A549 treated with GW870086 at 1 μM for 4 hours (cell line): Measurements from ENCODE around the gene COQ6. TPM values are rescaled to one million over a fixed set of nuclear protein-coding genes. Genes with fewer than 3 reads are reported as not detected.

Source experiments
- total RNA-seq: library from RNA; stranded (reverse); fragments of 200-300 nt; extraction: Qiagen RNA extraction; gene quantifications from 5 replicates; pipeline ENCODE4 v1.2.3, GENCODE V29; 2022; ENCODE audit warnings: low read depth

Gene COQ6
- total RNA-seq = 23.7 to 28.6 TPM (median 27.6 TPM) in 5 replicates

DNA sequence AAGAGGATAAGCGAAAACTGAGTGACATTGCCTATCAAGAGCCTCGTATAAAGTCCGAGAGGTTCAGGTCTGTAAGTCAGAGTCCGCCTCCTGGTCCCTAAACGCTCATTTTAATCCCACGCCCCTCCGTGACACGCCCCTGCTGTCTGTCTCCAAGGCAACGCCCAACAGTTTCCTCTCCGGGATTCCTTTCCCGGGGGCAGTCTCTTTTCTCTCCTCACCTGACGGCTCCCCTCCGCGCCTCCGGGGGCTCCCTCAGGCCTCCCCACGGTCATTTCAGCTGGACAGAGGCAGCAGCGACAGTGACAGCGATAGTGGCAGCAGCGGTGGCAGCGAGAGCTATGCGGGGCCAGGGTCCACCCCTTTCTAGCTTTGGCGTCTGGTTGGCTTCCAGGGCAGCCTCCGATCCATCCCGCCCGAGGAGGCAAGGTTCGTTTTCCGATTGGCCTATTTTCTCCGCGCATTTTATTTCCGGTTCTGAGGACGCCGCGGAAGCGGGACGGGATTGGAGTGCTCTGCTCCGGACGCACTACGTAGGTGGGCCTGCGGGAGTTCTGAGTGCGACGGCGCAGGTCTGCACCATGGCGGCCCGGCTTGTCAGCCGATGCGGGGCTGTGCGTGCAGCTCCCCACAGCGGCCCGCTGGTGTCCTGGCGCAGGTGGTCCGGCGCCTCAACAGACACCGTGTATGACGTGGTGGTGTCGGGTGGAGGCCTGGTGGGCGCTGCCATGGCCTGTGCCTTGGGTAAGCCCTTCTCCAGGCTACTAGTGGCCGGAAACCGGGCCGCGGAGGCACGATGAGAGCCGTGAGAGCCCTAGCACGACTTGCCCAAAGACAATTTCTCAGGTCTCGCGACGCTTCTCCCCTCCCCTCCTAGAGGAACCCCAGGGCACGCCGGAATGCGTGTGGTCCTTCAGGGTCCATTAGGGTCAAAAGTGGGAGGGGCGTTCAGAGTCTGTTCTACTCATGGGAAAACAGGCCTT lies at the start of gene COQ6, which contains the start of gene FAM161B:
TSS of gene COQ6 (plus strand) at position 551 of the 983 bp plus-strand sequence. CDS start at position 582, 31 bp downstream.
TSS of gene FAM161B (minus strand) at position 343 of the 983 bp plus-strand sequence. CDS start at position 275, 68 bp downstream.

Other genes starting within 250 kb of the COQ6 start
- gene PNMA1, start 235.9 kb upstream of the COQ6 start, total RNA-seq = 52.1 to 61.9 TPM (median 58.1 TPM) in 5 replicates
- gene PTGR2, start 98.5 kb upstream of the COQ6 start, total RNA-seq = 7.1 to 10.3 TPM (median 9.7 TPM) in 5 replicates
- gene ZNF410, start 63.4 kb upstream of the COQ6 start, total RNA-seq = 44.6 to 55.1 TPM (median 45.8 TPM) in 5 replicates
- 1.2 to 1.7 TPM (median 1.5 TPM) in 5 replicates for gene FAM161B, start 208 bp upstream of the COQ6 start, total RNA-seq
- 4.7 to 7.0 TPM (median 6.3 TPM) in 5 replicates for gene ENTPD5, start 69.0 kb downstream of the COQ6 start, total RNA-seq
- gene BBOF1, start 69.0 kb downstream of the COQ6 start, total RNA-seq = 2.7 to 4.7 TPM (median 3.6 TPM) in 5 replicates
- gene ALDH6A1, start 134.2 kb downstream of the COQ6 start, total RNA-seq = 1.6 to 2.7 TPM (median 2.3 TPM) in 5 replicates
- 4.2 to 5.4 TPM (median 4.5 TPM) in 5 replicates for gene LIN52, start 134.7 kb downstream of the COQ6 start, total RNA-seq